RWPE1 (cell line): ENCODE data around the gene MAP4K4.

ENCODE experiments used
- CTCF ChIA-PET: fragments of 350-600 bp; sonication (Branson Sonifier 250); formaldehyde crosslinking; extraction: SDS; loops from one replicate; lab custom pipeline; 2021; lab: Yijun Ruan, JAX
- POLR2A ChIA-PET: fragments of 400-600 bp; formaldehyde crosslinking; extraction: SDS; loops from one replicate; lab custom pipeline; 2020; ENCODE audit warnings: antibody characterized with exemption; ENCODE audit not compliant: low non-redundant PET; lab: Yijun Ruan, JAX
- DNase-seq: peaks from one replicate; pipeline ENCODE4 v3.0.0; 2012; ENCODE audit warnings: low spot score
- H3K27ac ChIP-seq: fragments of 450-650 bp; 2 replicates; pipeline ENCODE4 v1.5.1; 2017
- CTCF ChIP-seq: fragments of 450-650 bp; conservative IDR thresholded peaks from 2 replicates; pipeline ENCODE4 v1.5.1; 2017; ENCODE audit warnings: low read depth, mild to moderate bottlenecking

Gene MAP4K4

GRCh38 chr2:101689114-101689825, 8.2 kb upstream of the MAP4K4 start:
- DNase-seq, result no peak
- ChIA-PET POLR2A (interaction anchor here (0.7 kb wide), 1 partner anchor 381 kb away, joined by 5 read pairs; the partner anchor contains the start of gene RNF149), CTCF (interaction anchor here (0.6 kb wide), 2 partner anchors 183 to 232 kb away, joined by 3 read pairs; no protein-coding TSS in a partner anchor)
- no peak for TF ChIP-seq CTCF
- no peak overlapping the region for H3K27ac ChIP-seq

- H3K27ac ChIP-seq, result no peak overlapping the region
- no peak for DNase-seq
- POLR2A ChIA-PET, result no interaction called here
- TF ChIP-seq CTCF, result no peak
- CTCF ChIA-PET, result interaction anchor here (0.6 kb wide), 1 partner anchor 15 kb away, joined by 3 read pairs; no protein-coding TSS in a partner anchor
Observed at GRCh38 chr2:101690547-101691152, 6.9 kb upstream of the MAP4K4 start.

- no peak for DNase-seq
- ChIA-PET POLR2A (no interaction called here), CTCF (no interaction called here)
- TF ChIP-seq CTCF, result no peak
- no peak overlapping the region for H3K27ac ChIP-seq
Observed at GRCh38 chr2:101692041-101692440, 5.5 kb upstream of the MAP4K4 start.

GRCh38 chr2:101692766-101693165, 4.7 kb upstream of the MAP4K4 start:
- CTCF ChIA-PET, result no interaction called here
- no peak overlapping the region for H3K27ac ChIP-seq
- no peak for TF ChIP-seq CTCF
- POLR2A ChIA-PET, result no interaction called here
- no peak for DNase-seq

- ChIA-PET POLR2A (no interaction called here), CTCF (interaction anchor here (0.5 kb wide), 1 partner anchor 14 kb away, joined by 4 read pairs; no protein-coding TSS in a partner anchor)
Observed at GRCh38 chr2:101693991-101694588, 3.4 kb upstream of the MAP4K4 start.

More at GRCh38 chr2:101693991-101694588, 3.4 kb upstream of the MAP4K4 start:
- DNase-seq, result no peak
- TF ChIP-seq CTCF, result no peak
- no peak overlapping the region for H3K27ac ChIP-seq
